SK-N-SH treated with all-trans-retinoic acid at 6 μM for 48 hours (cell line): Measurements from ENCODE around the gene ARHGEF37.

Experiments used
- ATAC-seq: fragments of 200-7000 bp; cut with Tn5 transposase; 3 replicates; pipeline ENCODE4 v1.9.1; 2020; ENCODE audit warnings: mild to moderate bottlenecking, moderate library complexity
- ARNTL ChIP-seq: fragments of 450-650 bp; formaldehyde crosslinking; IDR thresholded peaks from 2 replicates; pipeline ENCODE4 v1.5.0; 2020; ENCODE audit warnings: low read depth, mild to moderate bottlenecking, moderate library complexity, borderline replicate concordance
- BACH2 ChIP-seq: fragments of 250-450 bp; sonication (Bioruptor Pico); IDR thresholded peaks from 2 replicates; pipeline ENCODE4 v1.9.0; 2021; ENCODE audit warnings: mild to moderate bottlenecking, borderline replicate concordance
- CREB5 ChIP-seq: fragments of 250-450 bp; sonication (Bioruptor Pico); IDR thresholded peaks from 2 replicates; pipeline ENCODE4 v1.5.1; 2020; ENCODE audit warnings: low read depth, mild to moderate bottlenecking, moderate library complexity
- CSDC2 ChIP-seq: fragments of 250-450 bp; sonication (Bioruptor Pico); IDR thresholded peaks from 2 replicates; pipeline ENCODE4 v1.5.0; 2020; ENCODE audit warnings: mild to moderate bottlenecking, moderate library complexity
- CSRNP3 ChIP-seq: fragments of 250-450 bp; sonication (Bioruptor Pico); IDR thresholded peaks from 2 replicates; pipeline ENCODE4 v1.5.1; 2021; ENCODE audit warnings: mild to moderate bottlenecking, moderate library complexity
- ESRRG ChIP-seq: fragments of 250-450 bp; sonication (Bioruptor Pico); IDR thresholded peaks from 2 replicates; pipeline ENCODE4 v1.6.1; 2021; ENCODE audit warnings: mild to moderate bottlenecking
- ISL1 ChIP-seq: fragments of 250-450 bp; sonication (Bioruptor Pico); IDR thresholded peaks from 2 replicates; pipeline ENCODE4 v2.1.2; 2022; ENCODE audit warnings: mild to moderate bottlenecking, moderate library complexity
- OSR1 ChIP-seq: fragments of 250-450 bp; sonication (Bioruptor Pico); IDR thresholded peaks from 2 replicates; pipeline ENCODE4 v1.8.0; 2022; ENCODE audit warnings: moderate library complexity, mild to moderate bottlenecking, inconsistent platforms
- PATZ1 ChIP-seq: fragments of 250-450 bp; sonication (Bioruptor Pico); IDR thresholded peaks from 2 replicates; pipeline ENCODE4 v1.8.0; 2020; ENCODE audit warnings: mild to moderate bottlenecking, moderate library complexity, borderline replicate concordance
- POU6F1 ChIP-seq: fragments of 250-450 bp; sonication (Bioruptor Pico); IDR thresholded peaks from 2 replicates; pipeline ENCODE4 v1.8.0; 2021; ENCODE audit warnings: low read depth, mild to moderate bottlenecking, moderate library complexity, borderline replicate concordance
- PPARA ChIP-seq: fragments of 250-450 bp; sonication (Bioruptor Pico); IDR thresholded peaks from 2 replicates; pipeline ENCODE4 v1.5.0; 2020; ENCODE audit warnings: mild to moderate bottlenecking, borderline replicate concordance
- RARB ChIP-seq: fragments of 250-450 bp; sonication (Bioruptor Pico); IDR thresholded peaks from 2 replicates; pipeline ENCODE4 v1.8.0; 2021; ENCODE audit warnings: mild to moderate bottlenecking, moderate library complexity
- SNAI2 ChIP-seq: fragments of 250-450 bp; sonication (Bioruptor Pico); IDR thresholded peaks from 2 replicates; pipeline ENCODE4 v1.5.0; 2020; ENCODE audit warnings: mild to moderate bottlenecking, moderate library complexity
- TCF4 ChIP-seq: fragments of 250-450 bp; sonication (Bioruptor Pico); IDR thresholded peaks from 2 replicates; pipeline ENCODE4 v1.8.0; 2021; ENCODE audit warnings: mild to moderate bottlenecking, moderate library complexity, borderline replicate concordance
- TOX ChIP-seq: fragments of 250-450 bp; sonication (Bioruptor Pico); IDR thresholded peaks from 2 replicates; pipeline ENCODE4 v1.8.0; 2021; ENCODE audit warnings: mild to moderate bottlenecking, moderate library complexity, borderline replicate concordance
- TSHZ2 ChIP-seq: fragments of 250-450 bp; sonication (Bioruptor Pico); IDR thresholded peaks from 2 replicates; pipeline ENCODE4 v1.5.0; 2020; ENCODE audit warnings: mild to moderate bottlenecking, moderate library complexity
- ZC3H10 ChIP-seq: fragments of 250-450 bp; sonication (Bioruptor Pico); IDR thresholded peaks from 2 replicates; pipeline ENCODE4 v1.5.1; 2021; ENCODE audit warnings: mild to moderate bottlenecking, moderate library complexity
- ZFP3 ChIP-seq: fragments of 250-450 bp; sonication (Bioruptor Pico); IDR thresholded peaks from 2 replicates; pipeline ENCODE4 v1.5.0; 2020; ENCODE audit warnings: mild to moderate bottlenecking, moderate library complexity
- ZFP30 ChIP-seq: fragments of 450-650 bp; formaldehyde crosslinking; IDR thresholded peaks from 2 replicates; pipeline ENCODE4 v1.5.0; 2022; ENCODE audit warnings: mild to moderate bottlenecking, moderate library complexity
- ZNF70 ChIP-seq: fragments of 450-650 bp; formaldehyde crosslinking; IDR thresholded peaks from 2 replicates; pipeline ENCODE4 v1.5.0; 2020; ENCODE audit warnings: mild to moderate bottlenecking, moderate library complexity
- ZNF8 ChIP-seq: fragments of 450-650 bp; formaldehyde crosslinking; IDR thresholded peaks from 2 replicates; pipeline ENCODE4 v1.5.0; 2020; ENCODE audit warnings: mild to moderate bottlenecking, moderate library complexity

ARHGEF37 gene

GRCh38 chr5:149572576-149573231 is 8.6 kb upstream of the ARHGEF37 start:
- TF ChIP-seq ZNF8 (CRISPR knock-in tag) (no peak), ESRRG (CRISPR knock-in tag) (no peak), CSDC2 (no peak), ZNF70 (no peak), ISL1 (CRISPR knock-in tag) (no peak), CREB5 (CRISPR knock-in tag) (no peak), PPARA (CRISPR knock-in tag) (no peak), TCF4 (CRISPR knock-in tag) (no peak), TOX (CRISPR knock-in tag) (no peak), TSHZ2 (CRISPR knock-in tag) (no peak), OSR1 (CRISPR knock-in tag) (no peak), BACH2 (CRISPR knock-in tag) (no peak), CSRNP3 (no peak), ARNTL (CRISPR knock-in tag) (no peak), ZFP30 (no peak), ZC3H10 (no peak), PATZ1 (CRISPR knock-in tag) (no peak), SNAI2 (CRISPR knock-in tag) (no peak), RARB (CRISPR knock-in tag) (no peak)
- ATAC-seq, result no peak

GRCh38 chr5:149575131-149575530 is 6.2 kb upstream of the ARHGEF37 start:
- TF ChIP-seq ZFP3 (CRISPR knock-in tag) (no peak), ESRRG (CRISPR knock-in tag) (no peak), BACH2 (CRISPR knock-in tag) (no peak), POU6F1 (CRISPR knock-in tag) (no peak), TSHZ2 (CRISPR knock-in tag) (no peak), RARB (CRISPR knock-in tag) (no peak), ZC3H10 (no peak)
- ATAC-seq, result no peak
